C4-2B (cell line): ENCODE measurements around the gene TMEM258.

ENCODE experiments used
- CTCF ChIP-seq: fragments of 450-650 bp; conservative IDR thresholded peaks from 2 replicates; pipeline ENCODE4 v1.5.1; 2017; ENCODE audit warnings: mild to moderate bottlenecking
- ZFX ChIP-seq: fragments of 450-650 bp; IDR thresholded peaks from 2 replicates; pipeline ENCODE4 v1.6.1; 2017

- TF ChIP-seq CTCF: no peak
- TF ChIP-seq ZFX: no peak
These were observed 46.5 kb upstream of the TMEM258 start for GRCh38 chr11:61838921-61839320.
